Activated CD8-positive, alpha-beta memory T cell treated with anti-CD3 and anti-CD28 coated beads, Interleukin-2, amount 10 ng/mL, durations not matched to agents 7 days and 5 days (primary cell): ENCODE results near the gene PLPP3. TPM values are rescaled to one million over a fixed set of nuclear protein-coding genes. Genes with fewer than 3 reads are reported as not detected.

Source experiments
- ATAC-seq: fragments of 150-1000 bp; cut with Tn5 transposase; one replicate; pipeline ENCODE4 v1.10.0; 2021; ENCODE audit warnings: moderate library complexity
- CTCF ChIA-PET: fragments of 350-600 bp; sonication (Branson Sonifier 250); formaldehyde crosslinking; loops from one replicate; lab custom pipeline; 2021; ENCODE audit warnings: antibody characterized with exemption; lab: Charles Lee
- DNase-seq: peaks from one replicate; pipeline ENCODE4 v3.0.0-alpha.2; 2020
- H3K27ac Mint-ChIP-seq: one replicate; pipeline ENCODE4 v1.8.0; 2021; ENCODE audit warnings: mild to moderate bottlenecking, mixed read lengths
- H3K27me3 Mint-ChIP-seq: one replicate; pipeline ENCODE4 v1.8.0; 2021; ENCODE audit warnings: mixed read lengths
- H3K36me3 Mint-ChIP-seq: one replicate; pipeline ENCODE4 v1.8.0; 2021; ENCODE audit warnings: mild to moderate bottlenecking, mixed read lengths
- H3K4me1 Mint-ChIP-seq: one replicate; pipeline ENCODE4 v1.8.0; 2021; ENCODE audit warnings: mixed read lengths
- H3K4me3 Mint-ChIP-seq: one replicate; pipeline ENCODE4 v1.8.0; 2021; ENCODE audit warnings: mild to moderate bottlenecking, moderate library complexity, mixed read lengths
- H3K9me3 Mint-ChIP-seq: one replicate; pipeline ENCODE4 v1.8.0; 2022; ENCODE audit warnings: low read depth, mixed read lengths
- total RNA-seq, 2 experiments: library from RNA; stranded (reverse); gene quantifications; one replicate each; pipeline ENCODE4 v1.2.3, GENCODE V29; 2021

Gene PLPP3
- total RNA-seq, 2 experiments from 2014 or later: not detected

DNA sequence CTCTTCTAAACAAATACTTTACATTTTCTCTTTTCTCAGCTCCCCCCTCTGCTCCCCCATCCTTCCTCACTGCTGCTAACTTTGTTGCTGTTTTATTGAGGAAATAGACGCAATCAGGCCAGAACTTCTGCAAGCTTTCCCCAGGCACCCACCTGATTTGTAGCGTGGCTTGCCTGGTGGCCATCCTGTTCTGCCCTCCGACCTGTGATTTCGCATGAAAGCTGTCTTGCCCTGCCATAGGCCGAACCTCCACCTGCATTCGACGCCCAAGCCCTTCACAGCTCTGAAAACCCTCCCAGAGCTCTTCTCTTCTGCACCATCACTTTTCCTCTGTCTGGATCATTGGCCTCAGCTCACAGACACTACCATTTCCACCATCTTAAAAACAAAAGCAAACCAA is 100.6 kb downstream of the PLPP3 start:
- Mint-ChIP-seq H3K27me3 (peaks cover 27% of the 10 kb centered on the region), H3K4me3 (no peak overlapping the region), H3K36me3 (no peaks in the 10 kb centered on the region), H3K27ac (no peak overlapping the region), H3K9me3 (peaks cover 2% of the 10 kb centered on the region), H3K4me1 (no peaks in the 10 kb centered on the region)
- DNase-seq (no peak), ATAC-seq (no peak)
- CTCF ChIA-PET: no interaction called here

DNA sequence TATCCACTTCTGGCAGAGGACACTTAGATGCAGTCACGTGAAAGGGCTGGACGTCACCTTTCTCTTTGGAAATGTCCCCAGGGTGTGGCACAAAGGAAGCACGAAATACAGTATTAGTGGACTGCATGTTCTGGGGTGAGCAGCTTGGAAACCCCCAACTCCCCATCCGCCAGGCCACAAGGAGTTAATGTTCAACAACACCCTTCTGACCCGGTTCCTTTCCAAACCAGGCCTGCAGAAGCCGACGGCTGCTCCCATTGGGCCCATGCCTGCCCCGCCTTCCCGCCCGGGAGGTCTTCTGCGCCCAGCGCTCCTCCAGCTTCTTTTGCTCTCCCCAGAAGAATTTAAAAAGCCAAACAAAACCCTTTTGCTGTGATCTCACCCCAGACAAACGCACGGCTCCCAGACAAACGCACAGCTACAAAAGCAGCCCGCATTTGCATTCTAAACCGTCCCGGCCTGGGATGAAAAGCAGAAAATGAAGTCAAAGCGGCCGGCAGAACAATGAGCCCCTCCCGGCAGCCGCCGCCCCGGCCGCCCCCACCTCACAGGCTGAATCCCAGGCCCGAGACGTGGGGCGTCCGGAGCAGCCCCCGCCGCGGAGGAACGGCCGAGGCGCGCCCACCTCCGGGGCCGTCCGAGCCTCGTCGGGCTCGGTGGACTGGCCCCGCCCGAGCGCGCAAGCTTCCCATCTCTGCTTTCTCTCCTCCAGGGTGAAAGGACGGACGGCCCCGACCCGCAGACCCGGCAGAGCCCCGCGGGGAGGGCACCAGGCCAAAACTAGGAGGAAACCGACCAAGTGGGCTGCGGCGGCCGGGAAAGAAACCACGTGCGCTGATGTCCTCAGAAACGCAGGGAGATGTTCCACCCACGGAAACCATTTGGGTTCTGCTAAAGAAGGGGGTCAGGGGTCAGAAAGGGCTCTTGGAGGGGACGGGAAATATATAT is 101.9 kb downstream of the PLPP3 start:
- Mint-ChIP-seq H3K27ac (no peak overlapping the region), H3K4me1 (no peaks in the 10 kb centered on the region), H3K27me3 (peaks cover 27% of the 10 kb centered on the region), H3K4me3 (no peak overlapping the region), H3K9me3 (peaks cover 2% of the 10 kb centered on the region), H3K36me3 (no peaks in the 10 kb centered on the region)
- DNase-seq (no peak), ATAC-seq (no peak)
- CTCF ChIA-PET: no interaction called here

DNA sequence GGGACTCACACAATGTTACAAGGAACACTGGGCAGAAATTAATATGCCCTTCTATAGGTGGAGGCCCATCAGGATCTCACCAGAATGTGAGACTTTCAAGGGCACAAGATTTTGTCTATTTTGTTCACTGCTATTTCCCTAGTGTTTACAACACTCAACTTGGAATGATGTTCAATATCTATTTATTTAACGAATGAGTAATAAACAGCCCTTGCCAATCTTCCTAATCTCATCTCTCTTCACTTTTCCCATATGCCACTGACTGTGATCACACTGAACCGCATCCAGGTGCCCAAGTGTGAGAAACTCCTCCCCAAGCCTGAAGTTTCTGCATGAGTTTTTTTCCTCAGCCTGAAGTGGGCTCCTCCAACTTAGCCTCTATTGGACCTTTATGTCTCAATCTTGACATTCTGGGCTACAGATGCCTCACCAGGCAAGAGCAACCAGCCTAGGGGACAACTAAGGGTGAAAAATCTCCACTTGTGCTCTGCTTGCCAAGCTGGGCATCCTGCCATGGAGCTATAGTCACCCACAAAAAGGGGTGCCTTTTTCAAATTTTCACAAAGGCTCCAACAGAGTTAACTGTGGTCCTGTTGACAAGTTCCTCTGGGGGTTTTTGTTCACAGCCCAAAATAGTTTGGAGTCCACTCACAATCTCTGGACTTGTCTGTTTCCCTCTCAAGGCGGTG is 105.6 kb downstream of the PLPP3 start:
- ATAC-seq (no peak), DNase-seq (no peak)
- H3K4me3 Mint-ChIP-seq: no peak overlapping the region

DNA sequence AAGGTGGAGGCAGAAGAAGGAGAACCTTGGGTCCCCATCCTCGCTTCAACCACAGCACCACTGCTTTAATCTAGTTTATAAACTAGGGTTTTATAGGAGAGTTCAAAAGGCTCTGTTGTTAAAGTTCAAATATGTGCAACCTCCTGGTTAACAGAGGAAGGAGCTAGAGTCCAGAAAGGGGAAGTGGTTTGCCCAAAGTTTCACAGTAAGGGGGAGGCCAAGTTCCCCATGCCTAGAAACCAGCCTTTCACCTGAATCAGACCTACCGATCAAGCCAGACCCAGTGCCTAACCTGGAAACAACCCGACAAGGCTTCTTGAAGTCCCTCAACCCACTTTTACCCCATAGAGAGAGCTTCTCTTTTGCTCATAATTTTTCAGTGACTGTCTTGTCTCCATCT is 106.5 kb downstream of the PLPP3 start:
- no peak overlapping the region for H3K27ac Mint-ChIP-seq
- DNase-seq (no peak), ATAC-seq (no peak)
- no peaks in the 10 kb centered on the region for H3K4me1 Mint-ChIP-seq
- H3K4me3 Mint-ChIP-seq: no peak overlapping the region
- peaks cover 17% of the 10 kb centered on the region for H3K27me3 Mint-ChIP-seq
- CTCF ChIA-PET: no interaction called here
- no peaks in the 10 kb centered on the region for H3K36me3 Mint-ChIP-seq
- peaks cover 2% of the 10 kb centered on the region for H3K9me3 Mint-ChIP-seq

More for the DNA sequence above, 105.6 kb downstream of the PLPP3 start:
- no peak overlapping the region for H3K27ac Mint-ChIP-seq
- CTCF ChIA-PET: no interaction called here
- no peaks in the 10 kb centered on the region for H3K4me1 Mint-ChIP-seq
- peaks cover 2% of the 10 kb centered on the region for H3K9me3 Mint-ChIP-seq
- peaks cover 23% of the 10 kb centered on the region for H3K27me3 Mint-ChIP-seq
- no peaks in the 10 kb centered on the region for H3K36me3 Mint-ChIP-seq

DNA sequence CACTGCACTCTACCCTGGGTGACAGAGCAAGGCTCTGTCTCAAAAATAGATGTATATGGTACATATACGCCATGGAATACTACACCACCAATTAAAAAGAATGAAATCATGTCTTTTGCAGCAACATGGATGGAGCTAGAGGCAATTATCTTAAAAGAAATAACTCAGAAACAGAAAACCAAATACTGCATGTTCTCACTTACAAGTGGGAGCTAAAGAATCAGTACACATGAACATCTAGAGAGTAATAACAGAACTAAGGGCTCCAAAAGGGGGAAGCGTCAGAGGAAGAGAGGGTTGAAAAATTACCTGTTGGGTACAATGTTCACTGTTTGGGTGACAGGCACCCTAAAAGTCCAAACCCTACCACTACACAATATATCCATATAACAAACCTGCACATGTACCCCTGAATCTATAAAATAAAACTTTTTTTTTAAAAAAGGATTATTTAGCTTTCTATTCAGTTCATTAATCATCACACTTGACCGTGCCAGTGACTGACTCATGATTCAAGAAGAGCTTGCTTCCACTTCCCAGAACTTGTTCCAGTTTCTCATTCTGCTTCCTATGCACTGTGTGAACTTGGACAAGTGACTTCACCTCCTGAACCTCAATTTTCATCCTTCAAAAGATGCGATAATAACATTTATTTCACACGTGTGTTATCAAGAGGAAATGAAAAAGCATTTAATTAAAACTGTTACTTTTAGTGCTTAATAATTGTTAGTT is 109.6 kb downstream of the PLPP3 start:
- Mint-ChIP-seq H3K9me3 (no peaks in the 10 kb centered on the region), H3K4me1 (no peaks in the 10 kb centered on the region), H3K4me3 (no peak overlapping the region), H3K36me3 (no peaks in the 10 kb centered on the region), H3K27ac (no peak overlapping the region), H3K27me3 (no peaks in the 10 kb centered on the region)
- ATAC-seq (no peak), DNase-seq (no peak)
- CTCF ChIA-PET: no interaction called here

DNA sequence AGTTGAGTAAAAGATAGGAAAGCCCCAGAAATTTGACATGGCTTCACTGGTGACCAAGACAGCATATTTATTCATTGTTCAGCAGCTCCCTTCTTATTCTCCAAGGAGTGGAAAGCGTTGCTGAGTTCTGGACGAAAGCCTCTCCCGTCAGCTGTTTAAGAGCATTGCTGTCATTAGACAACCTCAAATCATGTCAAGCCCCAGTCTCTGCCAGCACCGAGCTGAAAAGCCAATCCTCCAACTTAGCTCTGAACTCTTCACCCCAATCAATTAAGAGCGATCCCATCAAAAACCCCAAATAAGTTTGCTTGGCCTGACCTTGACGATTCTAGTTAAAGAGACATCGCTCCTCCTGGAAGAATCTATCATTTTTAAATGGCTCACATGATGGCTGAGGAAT is 110.8 kb downstream of the PLPP3 start:
- Mint-ChIP-seq H3K4me3 (no peak overlapping the region), H3K27ac (no peak overlapping the region), H3K4me1 (no peaks in the 10 kb centered on the region), H3K36me3 (no peaks in the 10 kb centered on the region), H3K9me3 (no peaks in the 10 kb centered on the region), H3K27me3 (no peaks in the 10 kb centered on the region)
- ATAC-seq (no peak), DNase-seq (no peak)
- CTCF ChIA-PET: no interaction called here

DNA sequence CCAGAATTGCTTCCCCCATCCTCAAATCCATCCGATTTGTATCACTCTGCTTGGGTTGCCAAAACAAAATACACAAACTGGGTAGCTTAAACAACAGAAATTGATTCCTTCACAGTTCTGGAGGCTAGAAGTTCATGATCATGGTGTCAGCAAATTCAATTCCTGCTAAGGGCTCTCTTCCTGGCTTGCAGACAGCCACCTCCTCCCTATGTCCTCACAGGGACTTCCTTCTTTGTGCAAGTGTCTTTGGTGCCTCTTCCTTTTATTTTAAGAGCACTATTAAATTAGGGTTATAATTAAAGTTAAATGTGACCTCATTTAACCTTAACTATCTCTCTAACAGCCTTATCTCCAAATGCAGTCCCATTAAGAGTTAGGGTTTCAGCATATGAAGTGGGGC is 112.8 kb downstream of the PLPP3 start:
- Mint-ChIP-seq H3K27me3 (no peaks in the 10 kb centered on the region), H3K36me3 (no peaks in the 10 kb centered on the region), H3K9me3 (no peaks in the 10 kb centered on the region), H3K4me1 (no peaks in the 10 kb centered on the region), H3K27ac (no peak overlapping the region), H3K4me3 (no peak overlapping the region)
- CTCF ChIA-PET: no interaction called here
- DNase-seq: no peak
- no peak for ATAC-seq

DNA sequence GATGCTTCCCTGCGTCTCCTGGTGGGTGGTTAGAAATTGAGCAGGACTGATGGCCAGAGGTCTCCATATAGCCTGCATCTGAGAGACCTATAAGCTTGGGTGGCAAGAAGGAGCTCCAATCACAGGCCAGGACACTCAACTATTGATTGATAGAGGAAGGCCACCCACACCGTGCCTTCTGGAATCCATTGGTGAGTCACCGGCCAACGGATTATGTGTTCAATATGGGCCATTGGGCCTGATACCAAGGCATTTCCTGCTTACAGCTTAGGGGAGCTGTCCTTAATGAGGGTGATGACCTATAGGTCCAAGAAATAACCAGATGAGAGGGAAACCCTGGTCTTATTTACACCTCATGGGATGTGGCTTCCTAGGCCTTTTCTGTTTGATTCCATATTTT is 115.1 kb downstream of the PLPP3 start:
- Mint-ChIP-seq H3K36me3 (no peaks in the 10 kb centered on the region), H3K27ac (no peak overlapping the region), H3K9me3 (no peaks in the 10 kb centered on the region), H3K27me3 (no peaks in the 10 kb centered on the region), H3K4me3 (no peak overlapping the region), H3K4me1 (no peaks in the 10 kb centered on the region)
- ATAC-seq: no peak
- CTCF ChIA-PET: no interaction called here
- no peak for DNase-seq

DNA sequence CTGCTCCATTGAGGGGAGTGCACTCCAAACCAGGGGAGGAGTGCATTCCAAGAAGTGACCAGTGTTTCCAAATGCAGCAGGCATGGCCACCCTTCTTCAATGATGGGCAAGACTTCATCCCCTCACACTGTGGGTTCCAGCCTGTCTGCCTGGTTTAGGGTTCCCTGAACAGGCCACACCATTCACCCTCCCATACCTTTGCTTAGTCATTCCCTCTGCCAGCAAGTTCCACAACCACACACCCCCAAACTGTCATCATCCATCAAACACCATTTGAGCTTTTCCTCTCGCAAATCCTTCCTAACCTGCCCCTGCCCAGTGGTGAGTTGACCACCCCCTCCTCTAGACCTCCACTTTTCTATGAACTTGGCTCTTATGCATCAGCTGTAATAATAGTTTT is 116.0 kb downstream of the PLPP3 start:
- H3K9me3 Mint-ChIP-seq: no peaks in the 10 kb centered on the region
- ATAC-seq (no peak), DNase-seq (no peak)
- H3K4me3 Mint-ChIP-seq: no peak overlapping the region
- H3K27me3 Mint-ChIP-seq: no peaks in the 10 kb centered on the region
- no peaks in the 10 kb centered on the region for H3K4me1 Mint-ChIP-seq
- no peak overlapping the region for H3K27ac Mint-ChIP-seq
- CTCF ChIA-PET: interaction anchor here (0.7 kb wide), 1 partner anchor 515 kb away, joined by 3 read pairs; no protein-coding TSS in a partner anchor
- H3K36me3 Mint-ChIP-seq: no peaks in the 10 kb centered on the region

DNA sequence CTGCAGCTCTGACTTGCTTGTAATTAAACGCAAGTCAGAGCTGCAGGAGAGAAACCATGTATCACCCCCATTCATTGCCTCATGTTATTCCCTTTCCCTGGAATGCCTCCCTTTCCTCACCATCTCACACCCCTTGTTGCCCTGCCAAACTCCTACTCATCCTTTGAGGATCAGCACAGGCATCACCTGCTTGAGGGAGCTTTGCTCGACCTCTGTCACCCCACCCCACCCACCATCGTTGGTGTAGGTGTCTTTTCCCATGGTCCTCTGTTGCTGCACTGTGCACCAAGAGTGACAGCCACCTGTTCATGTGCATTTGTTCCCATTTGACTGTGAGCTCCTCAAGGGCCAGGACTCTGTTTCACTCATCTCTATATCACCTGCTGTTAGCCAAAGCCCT is 117.2 kb downstream of the PLPP3 start:
- H3K27ac Mint-ChIP-seq: no peak overlapping the region
- no peak overlapping the region for H3K4me3 Mint-ChIP-seq
- H3K36me3 Mint-ChIP-seq: no peaks in the 10 kb centered on the region
- DNase-seq (no peak), ATAC-seq (no peak)
- H3K9me3 Mint-ChIP-seq: no peaks in the 10 kb centered on the region
- H3K4me1 Mint-ChIP-seq: no peaks in the 10 kb centered on the region
- CTCF ChIA-PET: no interaction called here
- H3K27me3 Mint-ChIP-seq: no peaks in the 10 kb centered on the region

DNA sequence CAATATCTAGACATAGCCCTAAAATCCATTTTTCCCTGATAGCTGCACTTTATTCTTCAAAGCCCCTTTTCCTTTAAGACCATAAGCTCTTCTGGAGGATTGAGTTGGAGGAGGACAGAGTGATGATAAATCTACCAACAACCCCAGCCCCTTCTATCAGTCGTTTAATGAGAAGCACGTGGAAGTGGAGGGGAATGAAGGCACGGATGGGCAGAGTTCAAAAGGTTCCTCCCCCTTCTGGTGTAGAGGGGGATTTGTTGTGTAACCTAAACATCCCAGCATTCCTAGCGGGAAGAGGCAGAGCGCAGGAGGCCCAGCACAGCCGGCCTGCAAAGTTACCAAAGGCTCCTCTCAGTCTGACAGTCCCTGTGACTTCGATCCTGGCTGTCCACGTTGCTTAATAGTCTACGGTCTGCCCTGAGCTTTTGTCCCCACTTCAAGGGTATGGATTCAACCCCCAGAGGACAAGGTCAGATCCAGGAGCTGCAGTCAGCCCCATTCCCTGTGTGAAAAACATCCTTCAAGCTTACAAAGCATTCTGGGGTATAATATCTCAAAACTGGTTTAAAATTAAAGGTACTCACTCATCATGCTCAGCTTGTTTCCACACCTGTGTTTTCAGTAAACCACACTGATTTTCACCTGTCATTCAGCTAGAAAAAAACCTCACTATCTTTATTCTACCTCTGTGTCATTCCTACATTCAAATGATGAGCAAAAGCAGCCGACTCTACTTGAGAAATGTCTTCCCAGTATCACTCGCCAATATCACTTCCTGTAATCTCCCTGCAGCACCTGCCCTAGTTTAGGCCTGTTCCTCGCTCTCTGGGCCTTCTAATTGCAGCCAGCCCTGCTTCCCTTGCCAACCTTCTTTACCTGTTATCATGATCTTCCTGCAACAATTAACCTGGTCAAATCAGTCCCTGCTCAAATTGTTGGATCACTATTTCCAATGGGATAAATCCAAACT is 117.9 kb downstream of the PLPP3 start:
- ATAC-seq (no peak), DNase-seq (no peak)
- Mint-ChIP-seq H3K36me3 (no peaks in the 10 kb centered on the region), H3K27ac (no peak overlapping the region), H3K4me3 (no peak overlapping the region), H3K27me3 (no peaks in the 10 kb centered on the region), H3K4me1 (no peaks in the 10 kb centered on the region), H3K9me3 (no peaks in the 10 kb centered on the region)
- CTCF ChIA-PET: no interaction called here

DNA sequence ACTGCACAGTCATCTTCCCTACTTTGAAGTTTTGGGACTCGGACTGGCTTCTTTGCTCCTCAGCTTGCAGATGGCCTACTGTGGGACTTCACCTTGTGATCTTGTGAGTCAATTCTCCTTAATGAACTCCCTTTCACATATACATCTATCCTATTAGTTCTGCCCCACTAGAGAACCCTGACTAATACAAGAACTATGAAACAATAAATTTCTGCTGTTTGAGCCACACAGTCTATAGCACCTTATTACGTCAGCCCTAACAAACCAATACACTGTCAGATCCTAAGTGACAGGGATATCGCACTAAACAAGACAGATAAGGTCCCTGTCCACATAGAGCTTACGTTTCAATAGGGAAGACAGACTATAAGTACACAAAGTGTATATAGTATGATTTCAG is 120.1 kb downstream of the PLPP3 start:
- CTCF ChIA-PET: no interaction called here
- ATAC-seq (no peak), DNase-seq (no peak)
- H3K4me1 Mint-ChIP-seq: no peaks in the 10 kb centered on the region
- no peak overlapping the region for H3K4me3 Mint-ChIP-seq
- H3K36me3 Mint-ChIP-seq: no peaks in the 10 kb centered on the region
- H3K27ac Mint-ChIP-seq: no peak overlapping the region
- no peaks in the 10 kb centered on the region for H3K27me3 Mint-ChIP-seq
- no peaks in the 10 kb centered on the region for H3K9me3 Mint-ChIP-seq
